ENCODE results near the gene MLLT1.

MLLT1 gene

GRCh38 chr19:6270076-6270745 lies 9.6 kb downstream of the MLLT1 start:
- no peak for TF ChIP-seq CTCF (IDR thresholded peaks at IDR 0.05; ENCODE audit: insufficient read depth, low read length, poor library complexity, severe bottlenecking)
- no peak for TF ChIP-seq EZH2phosphoT487 (conservative IDR thresholded peaks at IDR 0.05; ENCODE audit: low read length)
- Histone ChIP-seq H3F3A (ENCODE audit: insufficient read depth) (no peaks in the 10 kb centered on the region), H4K20me1 (ENCODE audit: low read depth, low read length) (peaks cover 8% of the 10 kb centered on the region; the same call in 1 of the 2 replicates), H3K4me2 (ENCODE audit: low read depth, low read length, poor library complexity, severe bottlenecking) (no peak overlapping the region), H3K27me3 (ENCODE audit: low read length) (no peaks in the 10 kb centered on the region), H3K79me2 (ENCODE audit: insufficient read depth, low read length) (peaks cover 71% of the 10 kb centered on the region), H3K9me3 (ENCODE audit: insufficient read depth, low read length) (no peaks in the 10 kb centered on the region), H3K27ac (ENCODE audit: low read depth, low read length) (no peak overlapping the region), H2AFZ (ENCODE audit: low read depth, low read length, severe bottlenecking) (no peak overlapping the region), H3K9ac (ENCODE audit: low read length) (no peak overlapping the region), H3K9me2 (replicated peaks; ENCODE audit: insufficient read depth, low read length) (no peaks in the 10 kb centered on the region), H3K36me3 (ENCODE audit: low read length) (peaks cover 4% of the 10 kb centered on the region), H3K4me3 (ENCODE audit: insufficient read depth, low read length, poor library complexity, severe bottlenecking) (no peak overlapping the region)

- Histone ChIP-seq H3K4me2 (ENCODE audit: low read depth, low read length, poor library complexity, severe bottlenecking) (no peak overlapping the region), H2AFZ (ENCODE audit: low read depth, low read length, severe bottlenecking) (no peak overlapping the region), H3K27ac (ENCODE audit: low read depth, low read length) (no peak overlapping the region), H3K4me3 (ENCODE audit: insufficient read depth, low read length, poor library complexity, severe bottlenecking) (no peak overlapping the region), H3K9me2 (replicated peaks; ENCODE audit: insufficient read depth, low read length) (no peaks in the 10 kb centered on the region), H3F3A (ENCODE audit: insufficient read depth) (no peaks in the 10 kb centered on the region), H3K27me3 (ENCODE audit: low read length) (no peaks in the 10 kb centered on the region), H3K79me2 (ENCODE audit: insufficient read depth, low read length) (peaks cover 62% of the 10 kb centered on the region), H4K20me1 (ENCODE audit: low read depth, low read length) (peaks cover 8% of the 10 kb centered on the region; the same call in 1 of the 2 replicates), H3K9me3 (ENCODE audit: insufficient read depth, low read length) (no peaks in the 10 kb centered on the region), H3K9ac (ENCODE audit: low read length) (no peak overlapping the region), H3K36me3 (ENCODE audit: low read length) (peaks cover 4% of the 10 kb centered on the region)
- TF ChIP-seq EZH2phosphoT487 (conservative IDR thresholded peaks at IDR 0.05; ENCODE audit: low read length) = no peak
- TF ChIP-seq CTCF (IDR thresholded peaks at IDR 0.05; ENCODE audit: insufficient read depth, low read length, poor library complexity, severe bottlenecking) = no peak
Measured at GRCh38 chr19:6269101-6269886, 10.5 kb downstream of the MLLT1 start.

GRCh38 chr19:6268382-6268771 lies 11.4 kb downstream of the MLLT1 start:
- Histone ChIP-seq H3K4me3 (ENCODE audit: insufficient read depth, low read length, poor library complexity, severe bottlenecking) (no peak overlapping the region), H3K9me2 (replicated peaks; ENCODE audit: insufficient read depth, low read length) (no peaks in the 10 kb centered on the region), H3K27ac (ENCODE audit: low read depth, low read length) (no peak overlapping the region), H3K79me2 (ENCODE audit: insufficient read depth, low read length) (peaks cover 55% of the 10 kb centered on the region), H3K4me2 (ENCODE audit: low read depth, low read length, poor library complexity, severe bottlenecking) (no peak overlapping the region), H2AFZ (ENCODE audit: low read depth, low read length, severe bottlenecking) (no peak overlapping the region), H3K27me3 (ENCODE audit: low read length) (no peaks in the 10 kb centered on the region), H3K9me3 (ENCODE audit: insufficient read depth, low read length) (no peaks in the 10 kb centered on the region), H3F3A (ENCODE audit: insufficient read depth) (no peaks in the 10 kb centered on the region), H3K36me3 (ENCODE audit: low read length) (peaks cover 4% of the 10 kb centered on the region), H3K9ac (ENCODE audit: low read length) (no peak overlapping the region), H4K20me1 (ENCODE audit: low read depth, low read length) (peaks cover 8% of the 10 kb centered on the region; the same call in 1 of the 2 replicates)
- TF ChIP-seq CTCF (IDR thresholded peaks at IDR 0.05; ENCODE audit: insufficient read depth, low read length, poor library complexity, severe bottlenecking) = no peak
- no peak for TF ChIP-seq EZH2phosphoT487 (conservative IDR thresholded peaks at IDR 0.05; ENCODE audit: low read length)
